ENCODE measurements around the gene KRT34. TPM values are rescaled to one million over a fixed set of nuclear protein-coding genes. Genes with fewer than 3 reads are reported as not detected.
"Not testable (repeated sequence)": the region's sequence is repeated elsewhere in the genome, so short reads cannot be mapped to it uniquely, and the experiment has no call there.

The KRT34 gene
- total RNA-seq, 2 experiments from 2014 or later: not detected

DNA sequence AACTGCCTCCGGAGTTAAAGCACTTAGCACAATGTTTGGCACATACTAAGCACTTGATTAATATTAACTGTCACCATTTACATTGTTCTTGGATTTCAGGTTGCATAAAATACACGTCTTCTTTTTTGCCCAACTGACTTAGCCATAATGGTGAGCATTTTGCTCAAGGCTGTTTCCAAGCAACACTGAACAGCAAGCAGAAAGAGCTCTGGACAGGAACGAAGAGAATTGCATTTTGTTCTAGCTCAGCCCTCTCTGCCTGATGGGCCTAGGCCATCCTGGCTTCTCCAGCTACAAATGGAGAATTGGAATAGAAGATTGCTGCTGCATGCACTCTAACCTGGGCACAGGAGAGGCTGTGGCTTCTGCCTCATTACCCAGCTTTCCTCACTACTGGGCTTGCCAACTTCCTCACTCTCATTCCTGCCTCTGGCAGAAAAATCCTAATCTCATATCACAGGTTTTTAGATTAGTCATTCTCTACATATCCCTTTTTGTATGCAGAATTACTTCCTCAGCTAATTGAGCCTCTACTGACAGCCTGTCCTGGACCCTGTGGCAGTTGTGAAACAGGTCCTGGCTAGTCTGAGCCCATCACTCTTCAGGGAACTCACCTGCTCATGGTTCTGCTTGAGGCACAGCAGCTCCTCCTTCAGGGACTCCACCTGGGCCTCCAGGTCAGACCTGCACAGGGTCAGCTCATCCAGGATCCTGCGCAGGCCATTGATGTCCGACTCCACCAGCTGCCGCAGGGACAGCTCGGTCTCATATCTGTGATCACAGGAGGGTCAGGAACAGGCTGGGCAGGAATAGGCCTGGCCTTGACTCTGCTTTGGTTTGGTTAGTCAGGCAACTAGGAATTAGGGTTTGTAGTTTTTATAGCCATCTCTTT lies 34.0 kb downstream of the KRT34 start:
- DNase-seq (no peak), ATAC-seq (ENCODE audit: poor library complexity) (no peak)
- no peak overlapping the region for H3K4me3 ChIP-seq (ENCODE audit: low read length)
- intact Hi-C loops (cut with DNase I, micrococcal nuclease): no loop called here
- CTCF ChIA-PET: no interaction called here
- peaks cover 21% of the 10 kb centered on the region for H3K4me1 Mint-ChIP-seq (ENCODE audit: low read depth)
- H3K9me3 ChIP-seq (ENCODE audit: control insufficient read depth in 1 of 2, insufficient read depth in 1 of 2, low read length in 2 of 2): peaks cover 0 to 2% of the 10 kb centered on the region in 2 experiments
- POLR2A ChIA-PET: interaction anchor here (0.7 to 1.2 kb wide), 2 partner anchors 7 to 9 kb away, joined by 3 read pairs; no protein-coding TSS in a partner anchor
- no peaks in the 10 kb centered on the region for H3K36me3 ChIP-seq (ENCODE audit: insufficient read depth, low read length)
- TF ChIP-seq, protein P1, sequence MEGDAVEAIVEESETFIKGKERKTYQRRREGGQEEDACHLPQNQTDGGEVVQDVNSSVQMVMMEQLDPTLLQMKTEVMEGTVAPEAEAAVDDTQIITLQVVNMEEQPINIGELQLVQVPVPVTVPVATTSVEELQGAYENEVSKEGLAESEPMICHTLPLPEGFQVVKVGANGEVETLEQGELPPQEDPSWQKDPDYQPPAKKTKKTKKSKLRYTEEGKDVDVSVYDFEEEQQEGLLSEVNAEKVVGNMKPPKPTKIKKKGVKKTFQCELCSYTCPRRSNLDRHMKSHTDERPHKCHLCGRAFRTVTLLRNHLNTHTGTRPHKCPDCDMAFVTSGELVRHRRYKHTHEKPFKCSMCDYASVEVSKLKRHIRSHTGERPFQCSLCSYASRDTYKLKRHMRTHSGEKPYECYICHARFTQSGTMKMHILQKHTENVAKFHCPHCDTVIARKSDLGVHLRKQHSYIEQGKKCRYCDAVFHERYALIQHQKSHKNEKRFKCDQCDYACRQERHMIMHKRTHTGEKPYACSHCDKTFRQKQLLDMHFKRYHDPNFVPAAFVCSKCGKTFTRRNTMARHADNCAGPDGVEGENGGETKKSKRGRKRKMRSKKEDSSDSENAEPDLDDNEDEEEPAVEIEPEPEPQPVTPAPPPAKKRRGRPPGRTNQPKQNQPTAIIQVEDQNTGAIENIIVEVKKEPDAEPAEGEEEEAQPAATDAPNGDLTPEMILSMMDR (IDR thresholded peaks at IDR 0.05): no peak
- H3K4me3 Mint-ChIP-seq: no peak overlapping the region
- H3K36me3 Mint-ChIP-seq (ENCODE audit: low read depth): peaks cover 8% of the 10 kb centered on the region
- no peaks in the 10 kb centered on the region for H3K27me3 ChIP-seq (ENCODE audit: control insufficient read depth in 1 of 2, insufficient read depth in 2 of 2, low read length in 2 of 2)
- H3K27ac ChIP-seq (ENCODE audit: low read depth in 1 of 2, low read length in 2 of 2): no peak overlapping the region
- peaks cover 18% of the 10 kb centered on the region for H3K4me1 ChIP-seq (ENCODE audit: insufficient read depth, low read length)
- H3K27ac Mint-ChIP-seq: no peak overlapping the region
- H3K9me3 Mint-ChIP-seq: peaks cover 2% of the 10 kb centered on the region
- H3K27me3 Mint-ChIP-seq: no peaks in the 10 kb centered on the region

DNA sequence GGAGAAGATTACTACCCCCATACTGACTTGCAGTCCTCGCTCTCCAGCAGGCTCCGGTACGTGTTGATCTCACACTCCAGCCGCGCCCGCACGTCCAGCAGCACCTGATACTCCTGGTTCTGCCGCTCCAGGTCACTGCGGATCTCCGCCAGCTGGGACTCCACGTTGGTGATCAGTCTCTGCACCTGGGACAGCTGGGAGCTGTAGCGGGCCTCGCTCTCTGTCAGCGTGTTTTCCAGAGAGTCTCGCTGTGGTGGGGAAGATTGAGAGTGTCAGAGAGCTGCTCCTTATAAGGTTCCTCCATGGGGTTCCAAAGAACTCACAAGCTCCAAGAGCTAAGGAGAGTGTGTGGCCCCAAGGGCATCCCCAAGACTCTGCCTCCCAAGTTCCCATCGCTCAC lies 35.7 kb downstream of the KRT34 start:
- H3K36me3 ChIP-seq (ENCODE audit: insufficient read depth, low read length); POLR2A ChIA-PET; H3K9me3 Mint-ChIP-seq; intact Hi-C loops (cut with DNase I, micrococcal nuclease); H3K4me3 ChIP-seq (ENCODE audit: low read length); H3K27ac ChIP-seq (ENCODE audit: low read depth in 1 of 2, low read length in 2 of 2); H3K4me3 Mint-ChIP-seq; H3K27ac Mint-ChIP-seq; H3K27me3 ChIP-seq (ENCODE audit: control insufficient read depth in 1 of 2, insufficient read depth in 2 of 2, low read length in 2 of 2); DNase-seq; CTCF ChIA-PET; H3K27me3 Mint-ChIP-seq; ATAC-seq (ENCODE audit: poor library complexity): not testable (repeated sequence)
- peaks cover 24% of the 10 kb centered on the region for H3K36me3 Mint-ChIP-seq (ENCODE audit: low read depth)
- Histone ChIP-seq H3K4me1 (ENCODE audit: insufficient read depth, low read length) (peaks cover 24% of the 10 kb centered on the region), H3K9me3 (ENCODE audit: control insufficient read depth in 1 of 2, insufficient read depth in 1 of 2, low read length in 2 of 2) (peaks cover 0 to 13% of the 10 kb centered on the region in 2 experiments)
- peaks cover 32% of the 10 kb centered on the region for H3K4me1 Mint-ChIP-seq (ENCODE audit: low read depth)

DNA sequence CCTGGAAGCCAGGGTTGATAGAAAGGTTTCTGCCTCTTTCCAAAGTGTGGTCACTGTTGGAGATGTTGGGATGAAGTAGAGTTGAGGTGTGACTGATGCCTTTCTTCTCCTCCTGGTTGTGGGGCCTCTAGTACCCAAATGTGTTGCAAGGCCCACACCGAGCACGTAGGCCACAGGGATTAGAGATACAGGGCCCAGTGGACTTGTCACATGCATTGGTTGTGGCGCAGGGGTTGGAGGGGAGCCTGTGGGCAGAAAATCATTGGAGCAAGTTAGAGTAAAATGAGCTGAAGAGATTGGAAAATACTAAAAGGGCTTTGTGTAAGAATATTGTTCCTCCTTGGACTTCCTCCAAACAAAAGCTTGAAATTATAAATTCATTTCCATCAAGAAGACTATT lies 36.1 kb downstream of the KRT34 start:
- ATAC-seq (ENCODE audit: poor library complexity) (no peak), DNase-seq (no peak)
- Mint-ChIP-seq H3K36me3 (ENCODE audit: low read depth) (peaks cover 26% of the 10 kb centered on the region), H3K4me1 (ENCODE audit: low read depth) (peaks cover 36% of the 10 kb centered on the region), H3K9me3 (peaks cover 3% of the 10 kb centered on the region), H3K27ac (no peak overlapping the region), H3K4me3 (no peak overlapping the region), H3K27me3 (no peaks in the 10 kb centered on the region)
- TF ChIP-seq, protein P1 (IDR thresholded peaks at IDR 0.05): no peak
- CTCF ChIA-PET: no interaction called here
- Histone ChIP-seq H3K27ac (ENCODE audit: low read depth in 1 of 2, low read length in 2 of 2) (no peak overlapping the region), H3K9me3 (ENCODE audit: control insufficient read depth in 1 of 2, insufficient read depth in 1 of 2, low read length in 2 of 2) (peaks cover 0 to 13% of the 10 kb centered on the region in 2 experiments), H3K4me3 (ENCODE audit: low read length) (no peak overlapping the region), H3K36me3 (ENCODE audit: insufficient read depth, low read length) (no peaks in the 10 kb centered on the region), H3K27me3 (ENCODE audit: control insufficient read depth in 1 of 2, insufficient read depth in 2 of 2, low read length in 2 of 2) (no peaks in the 10 kb centered on the region), H3K4me1 (ENCODE audit: insufficient read depth, low read length) (peaks cover 28% of the 10 kb centered on the region)
- intact Hi-C loops (cut with DNase I, micrococcal nuclease): no loop called here
- POLR2A ChIA-PET: no interaction called here

Measured in CD4-positive, alpha-beta T cell (primary cell).